Measurements from ENCODE around the gene ACTR10.

Gene ACTR10

DNA sequence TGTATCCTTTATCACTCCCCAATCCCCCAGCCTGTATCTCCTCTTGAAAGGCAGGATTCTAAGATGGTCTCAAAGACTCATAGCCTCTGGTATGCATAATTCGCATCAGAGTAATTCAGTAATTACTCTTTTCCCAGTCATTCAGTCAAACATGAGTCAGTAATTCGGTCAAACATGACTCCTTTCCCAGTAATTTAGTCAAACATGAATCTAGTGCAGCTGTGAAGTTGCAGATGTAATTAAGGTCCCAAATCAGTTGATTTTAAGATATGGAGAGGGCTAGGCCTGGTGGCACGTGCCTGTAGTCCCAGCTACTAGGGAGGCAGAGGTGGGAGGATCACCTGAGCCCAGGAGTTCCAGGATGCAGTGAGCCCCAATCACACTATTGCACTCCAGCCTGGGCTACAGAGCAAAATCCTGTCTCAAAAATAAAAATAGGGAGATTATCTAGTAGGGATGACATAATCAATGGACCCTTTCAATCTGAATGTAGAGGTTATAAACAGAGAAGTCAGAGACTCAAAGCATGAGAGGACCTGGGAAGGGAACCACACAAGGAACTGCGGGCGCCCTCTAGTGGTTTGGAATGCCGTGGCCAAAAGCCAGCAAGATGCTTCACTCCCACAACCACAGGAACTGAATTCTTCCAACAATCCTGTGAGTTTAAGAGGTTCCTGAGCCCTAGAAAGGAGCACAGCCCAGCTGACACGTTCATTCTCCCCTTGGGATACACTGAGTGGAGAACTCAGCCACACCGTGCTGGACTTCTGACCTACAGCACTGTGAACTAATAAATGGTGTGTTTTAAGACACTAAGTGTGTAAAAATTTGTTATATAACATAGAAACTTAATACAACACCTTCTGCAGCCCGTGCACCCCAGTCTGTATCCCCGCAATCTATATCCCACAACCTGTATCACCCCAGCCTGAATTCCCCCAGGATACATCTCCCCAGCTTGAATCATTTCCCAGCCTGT lies 33.7 kb upstream of the ACTR10 start:
- TF ChIP-seq, protein P1, sequence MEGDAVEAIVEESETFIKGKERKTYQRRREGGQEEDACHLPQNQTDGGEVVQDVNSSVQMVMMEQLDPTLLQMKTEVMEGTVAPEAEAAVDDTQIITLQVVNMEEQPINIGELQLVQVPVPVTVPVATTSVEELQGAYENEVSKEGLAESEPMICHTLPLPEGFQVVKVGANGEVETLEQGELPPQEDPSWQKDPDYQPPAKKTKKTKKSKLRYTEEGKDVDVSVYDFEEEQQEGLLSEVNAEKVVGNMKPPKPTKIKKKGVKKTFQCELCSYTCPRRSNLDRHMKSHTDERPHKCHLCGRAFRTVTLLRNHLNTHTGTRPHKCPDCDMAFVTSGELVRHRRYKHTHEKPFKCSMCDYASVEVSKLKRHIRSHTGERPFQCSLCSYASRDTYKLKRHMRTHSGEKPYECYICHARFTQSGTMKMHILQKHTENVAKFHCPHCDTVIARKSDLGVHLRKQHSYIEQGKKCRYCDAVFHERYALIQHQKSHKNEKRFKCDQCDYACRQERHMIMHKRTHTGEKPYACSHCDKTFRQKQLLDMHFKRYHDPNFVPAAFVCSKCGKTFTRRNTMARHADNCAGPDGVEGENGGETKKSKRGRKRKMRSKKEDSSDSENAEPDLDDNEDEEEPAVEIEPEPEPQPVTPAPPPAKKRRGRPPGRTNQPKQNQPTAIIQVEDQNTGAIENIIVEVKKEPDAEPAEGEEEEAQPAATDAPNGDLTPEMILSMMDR (IDR thresholded peaks at IDR 0.05; ENCODE audit: control insufficient read depth, insufficient read depth, low read depth, low read length, missing control alignments): peak; percentile 74
- peak; percentile 33 for DNase-seq (ENCODE audit: low read depth)
- H3K4me3 ChIP-seq (ENCODE audit: control insufficient read depth, low read depth, low read length): no peak overlapping the region

DNA sequence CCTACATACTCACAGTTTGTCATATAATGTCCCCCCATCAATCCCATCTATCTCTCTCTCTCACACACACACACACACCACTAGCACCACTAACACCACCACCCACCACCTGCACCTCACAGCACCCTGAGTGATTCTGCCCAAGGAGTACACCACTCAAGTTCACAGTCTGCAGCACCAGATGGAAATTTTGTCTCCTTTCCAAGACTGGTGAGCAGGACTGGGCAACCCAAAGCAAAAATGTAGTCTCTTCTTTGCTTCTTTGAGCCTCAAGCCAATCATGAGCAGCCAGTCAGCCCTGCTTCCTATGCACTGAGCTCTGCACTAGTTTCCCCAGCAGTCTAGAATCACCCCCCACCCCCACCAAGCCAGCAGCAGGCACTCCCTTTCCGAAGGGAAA lies 32.9 kb upstream of the ACTR10 start:
- TF ChIP-seq, protein P1 (IDR thresholded peaks at IDR 0.05; ENCODE audit: control insufficient read depth, insufficient read depth, low read depth, low read length, missing control alignments): no peak
- DNase-seq (ENCODE audit: low read depth): no peak
- no peak overlapping the region for H3K4me3 ChIP-seq (ENCODE audit: control insufficient read depth, low read depth, low read length)

DNA sequence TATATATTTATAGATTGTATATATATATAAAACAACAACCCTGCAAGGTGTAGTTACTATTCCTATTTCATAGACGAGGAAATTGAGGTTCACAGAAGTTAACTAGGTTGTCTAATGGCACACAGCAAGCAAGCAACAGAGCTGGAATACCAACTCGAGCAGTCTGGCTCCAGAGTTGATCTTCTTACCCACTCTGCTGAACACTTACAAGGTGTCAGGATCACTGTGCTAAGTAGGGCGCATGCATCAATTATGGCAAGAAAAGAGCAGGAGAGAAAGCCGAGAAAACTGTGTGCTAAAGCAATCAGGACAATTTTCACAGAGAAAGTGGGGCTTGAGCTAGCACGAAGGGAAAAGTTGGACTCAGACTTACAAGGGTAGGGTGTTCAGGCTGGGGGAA lies 32.1 kb upstream of the ACTR10 start:
- H3K4me3 ChIP-seq (ENCODE audit: control insufficient read depth, low read depth, low read length): no peak overlapping the region
- DNase-seq (ENCODE audit: low read depth): no peak
- TF ChIP-seq, protein P1 (IDR thresholded peaks at IDR 0.05; ENCODE audit: control insufficient read depth, insufficient read depth, low read depth, low read length, missing control alignments): no peak

DNA sequence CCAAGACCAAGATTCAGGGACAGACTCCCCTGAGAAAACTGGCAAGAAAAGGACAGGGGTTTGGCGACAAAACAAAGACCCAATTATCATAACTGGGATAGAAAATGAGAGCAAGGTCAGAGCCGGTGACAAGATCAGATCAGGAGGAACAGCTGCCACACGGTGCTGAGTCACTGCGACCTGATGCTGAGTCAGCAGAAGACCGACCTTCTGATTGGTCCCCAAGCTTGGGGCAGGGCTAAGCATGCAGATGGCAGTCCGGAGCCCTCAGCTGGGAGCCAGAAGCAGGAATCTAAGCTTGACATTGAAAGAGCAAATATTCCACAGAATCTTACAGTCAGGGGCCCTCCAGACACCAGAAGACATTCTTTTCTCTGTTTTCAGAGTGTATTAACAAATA lies 28.9 kb upstream of the ACTR10 start:
- peak; percentile 46 for DNase-seq (ENCODE audit: low read depth)
- TF ChIP-seq, protein P1 (IDR thresholded peaks at IDR 0.05; ENCODE audit: control insufficient read depth, insufficient read depth, low read depth, low read length, missing control alignments): no peak
- H3K4me3 ChIP-seq (ENCODE audit: control insufficient read depth, low read depth, low read length): no peak overlapping the region

DNA sequence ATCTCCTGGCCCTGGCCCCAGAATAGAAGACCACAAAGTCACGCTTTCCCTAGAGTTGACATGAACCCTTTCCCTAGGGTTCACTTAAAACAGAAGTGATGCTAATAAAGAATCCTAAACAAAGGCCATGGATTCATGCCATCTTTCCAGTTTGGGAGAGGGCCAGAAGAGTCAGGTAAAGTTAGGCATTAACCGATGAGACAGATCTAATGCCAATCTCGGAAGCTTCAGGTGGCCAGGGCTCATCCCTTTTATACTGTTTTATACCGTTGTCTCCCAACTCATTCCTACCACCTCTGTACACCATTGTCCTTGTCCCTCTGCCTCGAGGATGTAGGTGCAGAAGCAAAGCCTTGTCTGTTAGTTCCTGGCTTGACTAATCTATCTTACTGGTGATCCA lies 22.8 kb upstream of the ACTR10 start:
- DNase-seq (ENCODE audit: low read depth): no peak
- TF ChIP-seq, protein P1 (IDR thresholded peaks at IDR 0.05; ENCODE audit: control insufficient read depth, insufficient read depth, low read depth, low read length, missing control alignments): no peak
- no peak overlapping the region for H3K4me3 ChIP-seq (ENCODE audit: control insufficient read depth, low read depth, low read length)

DNA sequence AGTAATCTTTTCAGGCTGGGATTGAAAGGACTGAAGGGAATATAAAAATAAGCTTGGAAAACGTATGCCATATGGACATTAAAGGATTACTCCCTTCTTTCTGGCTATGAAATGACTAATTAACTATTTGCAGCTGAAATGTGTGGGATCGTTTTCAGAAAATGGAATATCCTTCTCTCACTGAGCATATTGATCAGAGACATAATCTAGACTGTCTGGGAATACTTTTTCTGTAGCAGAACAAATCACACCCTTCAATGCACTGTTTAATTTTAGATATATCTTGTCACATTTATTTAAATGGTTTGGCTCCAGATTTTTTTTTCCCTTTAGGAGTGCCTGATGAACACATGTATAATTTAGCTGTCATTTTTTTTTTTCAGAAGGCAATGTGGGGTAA lies 10.8 kb upstream of the ACTR10 start:
- DNase-seq (ENCODE audit: low read depth): no peak
- no peak overlapping the region for H3K4me3 ChIP-seq (ENCODE audit: control insufficient read depth, low read depth, low read length)
- TF ChIP-seq, protein P1 (IDR thresholded peaks at IDR 0.05; ENCODE audit: control insufficient read depth, insufficient read depth, low read depth, low read length, missing control alignments): no peak
